Mucosa of descending colon (tissue), 3 donors: ENCODE measurements around the gene NRARP. TPM values are rescaled to one million over a fixed set of nuclear protein-coding genes. Genes with fewer than 3 reads are reported as not detected.

Source experiments
- ATAC-seq: fragments of 200-7000 bp; cut with Tn5 transposase; one replicate; pipeline ENCODE4 v1.9.1; 2020; ENCODE audit warnings: mild to moderate bottlenecking, moderate library complexity
- DNase-seq, 3 donors: peaks; one replicate each; pipeline ENCODE4 v3.0.0-alpha.2; 2020
- H3K36me3 ChIP-seq: fragments of 200-600 bp; one replicate; pipeline ENCODE4 v1.8.0; 2021; ENCODE audit warnings: low read depth, mild to moderate bottlenecking
- H3K4me1 ChIP-seq: fragments of 200-600 bp; one replicate; pipeline ENCODE4 v1.8.0; 2021; ENCODE audit warnings: low read depth, mild to moderate bottlenecking
- H3K4me3 ChIP-seq: fragments of 200-600 bp; one replicate; pipeline ENCODE4 v1.8.0; 2021; ENCODE audit warnings: mild to moderate bottlenecking
- H3K9me3 ChIP-seq: fragments of 200-600 bp; one replicate; pipeline ENCODE4 v1.8.0; 2021; ENCODE audit warnings: mild to moderate bottlenecking
- CTCF ChIP-seq: fragments of 200-600 bp; IDR thresholded peaks from one replicate; pipeline ENCODE4 v1.8.0; 2022; ENCODE audit warnings: antibody characterized with exemption, mild to moderate bottlenecking
- intact Hi-C, 2 donors: fragments of 100-400 bp; cut with DNase I in 1 of 2; cut with micrococcal nuclease in 1 of 2; formaldehyde crosslinking; loops; one replicate each; pipeline versions ENCODE4 v1.11.0 to v1.11.1; 2022; cut with DNase I, micrococcal nuclease
- total RNA-seq, 3 donors: library from RNA; stranded (reverse); fragmentation: NEBNext Ultra II Directional in 2 of 3; extraction: Animal tissue kit (Norgen Biotek cat#: 25700) in 2 of 3; gene quantifications; one replicate each; pipeline versions ENCODE4 v1.2.1 to v1.2.4, GENCODE V29; 2021 to 2023
- donor health status: DM: no; HTN: no; CAD: no; lungs with moderate emphysema.
- donor health status: DM: no; HTN: no; CAD: no.
- donor health status: DM: no; HTN: yes; CAD: no.

NRARP gene
- total RNA-seq, 3 donors from 2014 or later: 61.4 to 171 (median 146) TPM

GRCh38 chr9:137319739-137320551 is 17.9 kb upstream of the NRARP start:
- no peaks in the 10 kb centered on the region for H3K36me3 ChIP-seq
- TF ChIP-seq CTCF: no peak
- intact Hi-C loops: no loop called here
- no peaks in the 10 kb centered on the region for H3K9me3 ChIP-seq
- peaks cover 14% of the 10 kb centered on the region for H3K4me1 ChIP-seq
- no peak for ATAC-seq
- peak in 1 of 3 donors; percentile 52 for DNase-seq
- H3K4me3 ChIP-seq: no peak overlapping the region

- no peaks in the 10 kb centered on the region for H3K9me3 ChIP-seq
- DNase-seq (peak in 2 of 3 donors; percentile 32 to 61), ATAC-seq (no peak)
- TF ChIP-seq CTCF: no peak
- H3K36me3 ChIP-seq: no peaks in the 10 kb centered on the region
- intact Hi-C loops: no loop called here
- peaks cover 14% of the 10 kb centered on the region for H3K4me1 ChIP-seq
- H3K4me3 ChIP-seq: no peak overlapping the region
These were observed 17.1 kb upstream of the NRARP start for GRCh38 chr9:137319011-137319738.

GRCh38 chr9:137318602-137319001 is 16.5 kb upstream of the NRARP start:
- no peaks in the 10 kb centered on the region for H3K36me3 ChIP-seq
- peaks cover 14% of the 10 kb centered on the region for H3K4me1 ChIP-seq
- no peak for TF ChIP-seq CTCF
- DNase-seq: no peak
- intact Hi-C loops: no loop called here
- no peaks in the 10 kb centered on the region for H3K9me3 ChIP-seq
- ATAC-seq: no peak
- H3K4me3 ChIP-seq: no peak overlapping the region

- intact Hi-C loops: no loop called here
These were observed 15.8 kb upstream of the NRARP start for GRCh38 chr9:137317718-137318511.

More at GRCh38 chr9:137317718-137318511, 15.8 kb upstream of the NRARP start:
- peak in 1 of 3 donors; percentile 46 for DNase-seq
- Histone ChIP-seq H3K9me3 (no peaks in the 10 kb centered on the region), H3K36me3 (no peaks in the 10 kb centered on the region), H3K4me3 (no peak overlapping the region), H3K4me1 (peaks cover 14% of the 10 kb centered on the region)
- no peak for ATAC-seq
- no peak for TF ChIP-seq CTCF
